DOHH2 (cell line): ENCODE data around the gene SYN1.

ENCODE experiments used
- EZH2phosphoT487 ChIP-seq: fragments of 200-600 bp; sonication (generic); IDR thresholded peaks from 2 replicates; pipeline ENCODE4 v1.6.1; 2017; ENCODE audit warnings: borderline replicate concordance, mild to moderate bottlenecking, antibody characterized with exemption, low read length, moderate library complexity, mixed read lengths
- TF ChIP-seq, protein P1 (sequence below): fragments of 200-600 bp; sonication (generic); IDR thresholded peaks from one replicate; pipeline ENCODE4 v1.5.1; 2014; ENCODE audit warnings: antibody characterized with exemption, mild to moderate bottlenecking, low read depth, low read length; ENCODE audit not compliant: poor library complexity, severe bottlenecking

DNA sequence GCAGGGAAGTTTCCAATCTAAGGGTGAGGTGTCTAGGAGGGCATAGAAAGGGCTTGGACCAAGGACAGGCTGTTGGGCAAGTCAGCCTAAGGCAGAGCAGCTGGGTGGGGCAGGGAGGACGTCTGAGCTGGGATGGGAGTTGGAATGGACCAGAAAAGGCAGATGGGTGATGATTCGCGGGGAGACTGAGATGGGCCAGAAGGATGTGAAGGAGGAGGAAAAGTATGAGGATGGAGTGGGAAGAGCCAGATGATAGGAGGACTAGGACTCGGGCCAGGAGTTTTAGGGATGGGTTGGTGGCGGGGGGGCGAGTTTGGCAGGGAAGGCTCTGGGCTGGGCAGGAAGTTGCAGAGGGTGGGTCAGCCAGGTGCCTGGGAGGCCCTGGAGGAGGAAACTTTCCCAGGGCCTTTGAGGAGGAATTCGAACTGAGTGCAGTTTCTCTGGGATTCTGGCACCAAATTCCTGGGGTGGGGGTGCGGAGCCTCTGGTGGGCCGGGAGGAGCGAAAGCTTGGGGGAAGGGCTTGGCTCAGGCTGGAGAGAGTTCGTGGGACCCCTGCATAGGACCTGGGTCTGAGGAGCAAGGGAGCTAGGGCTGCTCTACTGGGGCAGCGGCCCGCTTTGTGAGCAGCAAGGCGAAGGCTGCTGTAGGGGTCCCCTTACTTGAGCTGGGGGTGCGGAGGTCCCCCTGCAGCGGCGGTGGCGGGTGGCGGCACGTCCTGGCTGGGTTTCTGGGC lies 46.1 kb downstream of the SYN1 start:
- TF ChIP-seq, protein P1, sequence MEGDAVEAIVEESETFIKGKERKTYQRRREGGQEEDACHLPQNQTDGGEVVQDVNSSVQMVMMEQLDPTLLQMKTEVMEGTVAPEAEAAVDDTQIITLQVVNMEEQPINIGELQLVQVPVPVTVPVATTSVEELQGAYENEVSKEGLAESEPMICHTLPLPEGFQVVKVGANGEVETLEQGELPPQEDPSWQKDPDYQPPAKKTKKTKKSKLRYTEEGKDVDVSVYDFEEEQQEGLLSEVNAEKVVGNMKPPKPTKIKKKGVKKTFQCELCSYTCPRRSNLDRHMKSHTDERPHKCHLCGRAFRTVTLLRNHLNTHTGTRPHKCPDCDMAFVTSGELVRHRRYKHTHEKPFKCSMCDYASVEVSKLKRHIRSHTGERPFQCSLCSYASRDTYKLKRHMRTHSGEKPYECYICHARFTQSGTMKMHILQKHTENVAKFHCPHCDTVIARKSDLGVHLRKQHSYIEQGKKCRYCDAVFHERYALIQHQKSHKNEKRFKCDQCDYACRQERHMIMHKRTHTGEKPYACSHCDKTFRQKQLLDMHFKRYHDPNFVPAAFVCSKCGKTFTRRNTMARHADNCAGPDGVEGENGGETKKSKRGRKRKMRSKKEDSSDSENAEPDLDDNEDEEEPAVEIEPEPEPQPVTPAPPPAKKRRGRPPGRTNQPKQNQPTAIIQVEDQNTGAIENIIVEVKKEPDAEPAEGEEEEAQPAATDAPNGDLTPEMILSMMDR: no peak
- TF ChIP-seq EZH2phosphoT487: no peak
